Activated T-helper 2 cell treated with anti-CD3 and anti-CD28 coated beads, Interferon-gamma antibody, Interleukin-2, Interleukin-4, amounts not matched to agents 10 μg/mL and 5 μg/mL and 100 μg/mL, durations not matched to agents 14 hours and 24 hours and 36 hours (primary cell): Measurements from ENCODE around the gene AAK1. TPM values are rescaled to one million over a fixed set of nuclear protein-coding genes. Genes with fewer than 3 reads are reported as not detected.
"Not testable (repeated sequence)": the region's sequence is repeated elsewhere in the genome, so short reads cannot be mapped to it uniquely, and the experiment has no call there.

ENCODE experiments used
- DNase-seq: peaks from one replicate; pipeline ENCODE4 v3.0.0; 2021; ENCODE audit warnings: low spot score
- H3K27ac Mint-ChIP-seq: one replicate; pipeline ENCODE4 v1.8.0; 2021; ENCODE audit warnings: mixed read lengths
- H3K27me3 Mint-ChIP-seq: one replicate; pipeline ENCODE4 v1.8.0; 2021; ENCODE audit warnings: low read depth, mixed read lengths
- H3K36me3 Mint-ChIP-seq: one replicate; pipeline ENCODE4 v1.8.0; 2021; ENCODE audit warnings: low read depth, mixed read lengths
- H3K4me1 Mint-ChIP-seq: one replicate; pipeline ENCODE4 v1.8.0; 2021; ENCODE audit warnings: low read depth, mixed read lengths
- H3K4me3 Mint-ChIP-seq: one replicate; pipeline ENCODE4 v1.8.0; 2021; ENCODE audit warnings: low read depth, mild to moderate bottlenecking, moderate library complexity, mixed read lengths
- H3K9me3 Mint-ChIP-seq: one replicate; pipeline ENCODE4 v1.8.0; 2021; ENCODE audit warnings: mixed read lengths
- intact Hi-C: fragments of 100-400 bp; cut with micrococcal nuclease; formaldehyde crosslinking; loops from one replicate; pipeline ENCODE4 v1.15.1; 2023
- total RNA-seq: library from RNA; stranded (reverse); gene quantifications from 2 replicates; pipeline ENCODE4 v1.2.3, GENCODE V29; 2022

Gene AAK1
- total RNA-seq, 1 donor from 2014 or later, result 108 TPM

DNA sequence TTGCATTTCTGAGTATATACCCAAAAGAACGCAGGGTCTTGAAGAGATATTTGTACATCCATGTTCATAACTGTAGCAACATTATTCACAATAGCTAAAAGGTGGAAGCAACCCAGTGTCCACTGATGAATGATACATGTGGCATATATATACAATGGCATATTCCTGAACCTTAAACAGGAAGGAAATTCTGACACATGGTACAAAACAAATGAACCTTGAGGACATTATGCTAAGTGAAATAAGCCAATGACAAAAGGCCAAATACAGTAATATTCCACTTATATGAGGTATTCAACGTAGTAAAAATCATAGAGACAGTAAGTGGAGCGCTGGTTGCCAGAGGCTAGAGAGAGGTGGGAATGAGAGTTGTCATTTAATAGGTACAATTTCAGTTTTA is 8.1 kb downstream of the AAK1 start:
- DNase-seq, result no peak
- Mint-ChIP-seq H3K9me3 (no peaks in the 10 kb centered on the region), H3K4me1 (peaks cover 67% of the 10 kb centered on the region), H3K4me3 (no peak overlapping the region), H3K36me3 (peaks cover 62% of the 10 kb centered on the region), H3K27me3 (no peaks in the 10 kb centered on the region), H3K27ac (no peak overlapping the region)
- intact Hi-C loops, result no loop called here

DNA sequence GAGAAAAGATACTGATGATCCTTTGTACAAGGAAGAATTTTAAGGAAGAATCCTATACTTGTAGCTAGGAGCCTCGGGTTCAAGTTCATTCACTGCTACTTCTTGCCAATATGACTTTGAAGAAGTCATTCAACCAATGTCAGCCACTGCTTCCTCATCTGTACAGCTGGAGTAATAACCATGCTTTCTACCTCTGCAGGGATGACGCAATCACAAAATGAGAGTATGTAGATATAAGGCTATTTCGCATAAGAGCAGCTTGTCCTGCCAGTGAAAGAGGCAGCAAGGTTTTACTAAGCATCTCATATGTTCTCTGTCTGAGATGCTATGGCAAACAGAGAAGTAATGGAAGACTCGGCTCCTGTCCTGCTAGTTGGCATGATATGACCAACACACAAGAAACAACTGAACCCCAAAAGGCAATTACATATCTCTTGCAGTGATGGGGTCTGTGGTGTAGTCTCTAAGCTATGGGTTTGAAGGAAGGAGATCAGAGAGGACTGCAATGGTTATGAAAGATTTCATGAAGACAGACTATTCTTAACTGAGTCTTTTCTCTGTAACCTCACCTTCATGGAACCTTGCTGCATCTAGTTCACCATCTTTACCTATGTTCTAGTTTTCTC is 9.2 kb downstream of the AAK1 start:
- Mint-ChIP-seq H3K4me3 (no peak overlapping the region), H3K27me3 (no peaks in the 10 kb centered on the region), H3K36me3 (peaks cover 52% of the 10 kb centered on the region), H3K27ac (peak overlapping the region; percentile 51), H3K4me1 (peaks cover 58% of the 10 kb centered on the region), H3K9me3 (no peaks in the 10 kb centered on the region)
- DNase-seq, result no peak
- intact Hi-C loops, result no loop called here

DNA sequence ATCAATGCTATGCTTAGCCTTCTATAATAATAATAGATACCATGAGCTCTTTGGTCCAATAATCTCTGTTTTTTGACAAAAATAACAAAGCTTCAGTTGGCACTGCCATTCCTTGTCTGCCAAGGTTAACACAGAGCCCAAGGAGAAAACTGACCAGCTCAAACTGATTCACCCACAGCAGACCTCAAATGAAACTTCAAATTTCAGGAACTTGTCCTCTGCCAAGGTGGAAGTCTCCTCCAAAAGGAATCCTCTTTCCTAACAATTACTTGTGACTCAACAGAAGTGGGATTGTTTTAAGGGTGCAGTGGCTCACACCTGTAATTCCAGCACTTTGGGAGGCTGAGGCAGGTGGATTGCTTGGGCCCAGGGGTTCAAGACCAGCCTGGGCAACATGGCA is 12.1 kb downstream of the AAK1 start:
- H3K9me3 Mint-ChIP-seq, result no peaks in the 10 kb centered on the region

DNA sequence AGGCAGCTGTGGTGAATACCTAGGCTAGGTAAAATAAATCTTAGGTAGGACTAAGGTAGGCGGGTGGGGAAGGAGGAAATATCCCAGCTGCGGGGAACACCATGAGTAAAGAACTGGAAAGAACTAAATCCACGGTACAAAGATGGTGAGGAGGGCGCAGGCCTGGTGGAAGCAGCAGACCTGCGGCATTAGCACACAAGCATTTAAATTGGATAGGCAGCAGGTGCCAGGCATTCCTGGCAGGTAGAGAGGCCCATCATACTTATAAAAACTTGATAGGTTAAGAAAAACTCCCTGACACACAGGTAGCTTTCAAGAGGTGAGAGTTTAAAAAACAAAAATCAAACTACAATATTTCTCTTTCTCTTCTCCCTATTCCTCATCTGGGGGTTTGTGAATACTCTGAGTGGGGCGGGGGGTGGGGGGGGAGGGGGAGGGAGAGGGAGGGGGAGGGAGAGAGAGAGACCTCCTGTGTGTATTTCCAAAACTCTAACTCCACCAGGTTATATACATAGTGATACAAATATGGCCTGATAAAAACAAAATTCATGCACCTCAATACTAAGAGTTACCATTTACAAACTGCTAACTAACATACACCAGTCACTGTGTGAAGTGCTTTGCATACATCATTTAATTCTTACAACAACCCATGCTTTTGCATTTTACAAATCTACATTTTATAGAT is 13.5 kb downstream of the AAK1 start:
- intact Hi-C loops, result loop anchor here (5.0 kb wide), 1 partner anchor 82 kb away; no protein-coding TSS in a partner anchor
- H3K27ac Mint-ChIP-seq, result peak overlapping the region; percentile 15
- no peak overlapping the region for H3K4me3 Mint-ChIP-seq

More for the DNA sequence above, 12.1 kb downstream of the AAK1 start:
- Mint-ChIP-seq H3K27me3 (no peaks in the 10 kb centered on the region), H3K27ac (no peak overlapping the region), H3K4me3 (no peak overlapping the region), H3K4me1 (peaks cover 35% of the 10 kb centered on the region), H3K36me3 (peaks cover 33% of the 10 kb centered on the region)
- intact Hi-C loops, result no loop called here
- DNase-seq, result no peak

DNA sequence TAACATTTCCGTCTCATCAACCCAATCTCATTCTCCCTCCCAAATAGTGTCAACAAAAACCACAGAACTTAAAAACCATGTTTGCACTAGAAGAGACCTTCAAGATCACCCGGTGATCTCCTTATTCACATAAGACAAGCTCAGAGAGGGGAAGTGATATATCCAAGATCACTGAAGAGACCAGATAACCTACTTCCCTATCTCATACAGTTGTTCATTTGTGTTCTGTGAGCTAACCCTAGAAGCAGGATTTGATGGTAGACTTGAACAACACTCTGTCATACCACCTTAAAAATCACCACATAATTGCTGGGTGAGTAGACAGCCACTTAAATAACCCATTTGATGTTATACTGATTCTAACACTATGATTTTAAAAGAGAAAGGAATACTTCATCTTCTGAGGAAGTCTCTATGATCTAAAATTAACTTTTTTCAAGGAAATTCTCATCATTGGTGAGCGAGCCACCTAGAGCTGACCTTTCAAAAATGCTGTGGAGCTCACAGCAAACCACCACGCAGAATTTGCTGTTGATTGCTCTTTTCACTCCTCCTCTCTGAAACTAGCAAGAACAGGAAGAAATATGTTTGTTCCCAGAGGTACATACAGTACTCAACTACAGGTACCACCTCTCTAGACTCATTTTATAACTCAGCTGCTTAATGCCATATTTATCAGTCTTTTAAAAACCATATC is 15.1 kb downstream of the AAK1 start:
- H3K4me1 Mint-ChIP-seq, result peaks cover 22% of the 10 kb centered on the region
- no peaks in the 10 kb centered on the region for H3K27me3 Mint-ChIP-seq
- no peak overlapping the region for H3K4me3 Mint-ChIP-seq
- no peak for DNase-seq
- intact Hi-C loops, result loop anchor here (1.0 to 5.0 kb wide), 3 partner anchors 9 to 84 kb away; no protein-coding TSS in a partner anchor
- no peaks in the 10 kb centered on the region for H3K9me3 Mint-ChIP-seq
- H3K36me3 Mint-ChIP-seq, result peaks cover 19% of the 10 kb centered on the region
- H3K27ac Mint-ChIP-seq, result no peak overlapping the region

More for the DNA sequence above, 13.5 kb downstream of the AAK1 start:
- H3K36me3 Mint-ChIP-seq, result peaks cover 27% of the 10 kb centered on the region
- no peaks in the 10 kb centered on the region for H3K9me3 Mint-ChIP-seq
- peaks cover 27% of the 10 kb centered on the region for H3K4me1 Mint-ChIP-seq
- DNase-seq, result no peak
- no peaks in the 10 kb centered on the region for H3K27me3 Mint-ChIP-seq

DNA sequence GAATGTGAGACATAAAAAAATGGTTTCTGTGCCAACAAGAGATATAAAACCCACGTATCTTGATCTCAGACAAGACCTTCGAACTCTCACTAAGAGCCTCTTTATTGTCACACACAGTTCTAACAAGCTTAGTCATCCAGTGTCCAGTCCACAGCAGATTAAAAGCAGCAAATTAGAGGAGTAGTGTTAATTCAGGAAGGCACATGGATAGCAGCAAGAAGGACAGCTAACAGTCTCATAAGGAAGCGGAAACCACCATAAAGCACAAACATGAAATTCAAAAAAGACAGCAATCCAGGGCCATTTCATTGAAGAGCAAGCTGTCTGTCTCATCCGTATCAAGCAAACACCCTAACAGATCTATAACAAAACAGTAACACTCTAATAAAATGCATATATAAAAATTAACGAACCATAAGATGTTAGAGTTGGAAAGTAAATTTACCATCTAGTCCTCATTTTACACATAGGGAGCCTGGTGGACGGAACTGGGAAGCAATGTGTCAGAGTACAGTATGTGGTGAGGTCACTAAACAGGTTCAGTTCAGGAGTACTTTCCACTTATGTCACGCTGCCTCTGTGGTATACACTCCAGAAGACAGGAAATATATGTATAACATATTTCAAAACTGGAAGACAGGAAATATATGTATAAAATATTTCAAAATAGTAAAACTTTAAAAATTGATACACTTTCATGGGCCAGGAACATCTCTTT is 18.3 kb downstream of the AAK1 start:
- no peaks in the 10 kb centered on the region for H3K9me3 Mint-ChIP-seq
- DNase-seq, result no peak
- H3K36me3 Mint-ChIP-seq, result peaks cover 14% of the 10 kb centered on the region
- H3K27ac Mint-ChIP-seq, result no peak overlapping the region
- intact Hi-C loops, result loop anchor here (1.0 to 5.0 kb wide), 2 partner anchors 25 to 87 kb away; no protein-coding TSS in a partner anchor
- peaks cover 15% of the 10 kb centered on the region for H3K4me1 Mint-ChIP-seq
- H3K4me3 Mint-ChIP-seq, result no peak overlapping the region
- H3K27me3 Mint-ChIP-seq, result no peaks in the 10 kb centered on the region

DNA sequence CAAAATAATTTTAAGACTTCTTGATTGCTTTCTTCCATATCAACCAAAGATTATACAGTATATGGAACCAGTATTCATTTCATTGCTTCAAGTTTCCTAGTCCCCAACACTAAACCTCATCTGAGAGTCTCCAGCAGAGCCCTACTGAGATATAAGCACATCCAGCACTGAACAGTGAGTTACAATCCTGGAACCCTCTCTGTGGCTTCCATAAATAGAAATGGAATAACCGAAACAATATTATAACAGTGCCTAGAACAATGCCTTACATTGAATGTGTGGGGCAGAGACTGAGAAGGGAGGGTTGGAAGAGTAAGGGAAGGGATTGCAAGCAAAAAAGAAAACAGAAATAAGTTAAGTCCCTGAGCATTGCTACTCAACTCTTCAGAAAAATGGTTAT is 18.9 kb downstream of the AAK1 start:
- no peak overlapping the region for H3K27ac Mint-ChIP-seq

DNA sequence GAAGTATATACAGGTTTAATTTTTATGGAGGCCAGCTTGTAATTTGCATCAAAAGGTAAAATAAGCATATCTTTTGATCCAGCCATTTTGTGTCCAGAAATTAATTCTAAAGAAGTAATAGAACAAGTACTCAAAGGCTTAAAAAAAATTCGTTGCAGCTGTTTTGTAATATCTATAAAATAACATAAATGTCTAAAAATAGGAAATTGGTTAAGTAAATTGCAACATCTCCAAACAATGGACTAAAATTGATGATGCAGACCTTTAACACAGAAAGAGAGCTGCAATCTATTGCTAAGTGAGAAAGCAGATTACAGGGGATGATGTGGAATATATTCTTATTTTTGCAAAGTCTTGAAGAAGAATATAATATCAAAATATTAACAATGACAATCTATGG is 19.4 kb downstream of the AAK1 start:
- H3K4me1 Mint-ChIP-seq, result peaks cover 15% of the 10 kb centered on the region
- no peaks in the 10 kb centered on the region for H3K27me3 Mint-ChIP-seq
- peaks cover 14% of the 10 kb centered on the region for H3K36me3 Mint-ChIP-seq
- intact Hi-C loops, result no loop called here
- H3K27ac Mint-ChIP-seq, result no peak overlapping the region
- H3K4me3 Mint-ChIP-seq, result no peak overlapping the region
- H3K9me3 Mint-ChIP-seq, result no peaks in the 10 kb centered on the region
- no peak for DNase-seq

More for the DNA sequence above, 18.9 kb downstream of the AAK1 start:
- intact Hi-C loops, result loop anchor here (1.0 to 5.0 kb wide), 2 partner anchors 24 to 88 kb away; no protein-coding TSS in a partner anchor
- no peak for DNase-seq
- Mint-ChIP-seq H3K4me3 (no peak overlapping the region), H3K36me3 (peaks cover 14% of the 10 kb centered on the region), H3K27me3 (no peaks in the 10 kb centered on the region), H3K9me3 (no peaks in the 10 kb centered on the region), H3K4me1 (peaks cover 15% of the 10 kb centered on the region)

DNA sequence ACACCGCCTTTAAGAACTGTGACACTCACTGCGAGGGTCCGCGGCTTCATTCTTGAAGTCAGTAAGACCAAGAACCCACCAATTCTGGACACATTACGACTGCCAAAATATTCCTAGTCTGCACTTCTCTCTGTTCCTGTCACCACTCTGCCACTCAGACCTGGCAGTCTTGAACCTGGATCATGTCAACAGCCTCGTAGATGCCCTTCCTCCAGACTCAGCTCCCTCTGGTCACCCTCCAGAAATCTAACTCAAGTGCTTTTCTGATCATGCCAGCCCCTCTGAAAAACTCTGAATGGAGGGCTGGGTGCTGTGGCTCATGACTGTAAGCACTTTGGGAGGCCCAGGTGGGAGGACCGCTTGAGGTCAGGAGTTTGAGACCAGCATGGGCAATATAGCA is 20.3 kb downstream of the AAK1 start:
- no peak for DNase-seq
- Mint-ChIP-seq H3K27ac (no peak overlapping the region), H3K9me3 (no peaks in the 10 kb centered on the region), H3K27me3 (no peaks in the 10 kb centered on the region), H3K4me1 (peaks cover 15% of the 10 kb centered on the region), H3K4me3 (no peak overlapping the region), H3K36me3 (peaks cover 14% of the 10 kb centered on the region)
- intact Hi-C loops, result no loop called here

DNA sequence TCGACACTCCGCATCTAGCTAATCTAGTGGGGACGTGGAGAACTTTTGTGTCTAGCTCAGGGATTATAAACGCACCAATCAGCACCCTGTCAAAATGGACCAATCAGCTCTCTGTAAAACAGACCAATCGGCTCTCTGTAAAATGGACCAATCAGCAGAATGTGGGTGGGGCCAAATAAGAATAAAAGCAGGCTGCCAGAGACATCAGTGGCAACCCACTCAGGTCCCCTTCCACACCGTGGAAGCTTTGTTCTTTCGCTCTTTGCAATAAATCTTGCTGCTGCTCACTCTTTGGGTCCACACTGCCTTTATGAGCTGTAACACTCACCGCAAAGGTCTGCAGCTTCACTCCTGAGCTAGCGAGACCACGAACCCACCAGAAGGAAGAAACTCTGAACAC is 20.7 kb downstream of the AAK1 start:
- H3K4me3 Mint-ChIP-seq, intact Hi-C loops, H3K9me3 Mint-ChIP-seq, DNase-seq, H3K27me3 Mint-ChIP-seq: not testable (repeated sequence)
- Mint-ChIP-seq H3K4me1 (peaks cover 15% of the 10 kb centered on the region), H3K27ac (peak overlapping the region; percentile 25), H3K36me3 (peaks cover 14% of the 10 kb centered on the region)

DNA sequence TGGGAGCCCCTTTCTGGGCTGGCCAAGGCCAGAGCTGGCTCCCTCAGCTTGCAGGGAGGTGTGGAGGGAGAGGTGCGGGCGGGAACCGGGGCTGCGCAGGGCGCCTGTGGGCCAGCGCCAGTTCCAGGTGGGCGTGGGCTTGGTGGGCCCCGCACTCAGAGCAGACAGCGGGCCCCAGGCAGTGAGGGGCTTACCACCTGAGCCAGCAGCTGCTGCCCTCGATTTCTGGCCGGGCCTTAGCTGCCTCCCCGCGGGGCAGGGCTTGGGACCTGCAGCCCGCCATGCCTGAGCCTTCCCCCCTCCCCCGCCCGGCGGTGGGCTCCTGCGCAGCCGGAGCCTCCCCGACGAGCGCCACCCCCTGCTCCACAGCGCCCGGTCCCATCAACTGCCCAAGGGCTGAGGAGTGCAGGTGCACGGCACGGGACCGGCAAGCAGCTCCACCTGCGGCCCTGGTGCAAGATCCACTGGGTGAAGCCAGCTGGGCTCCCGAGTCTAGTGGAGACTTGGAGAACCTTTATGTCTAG is 21.5 kb downstream of the AAK1 start:
- H3K4me1 Mint-ChIP-seq, result peaks cover 15% of the 10 kb centered on the region
- DNase-seq, H3K27me3 Mint-ChIP-seq, H3K9me3 Mint-ChIP-seq, H3K27ac Mint-ChIP-seq, intact Hi-C loops, H3K4me3 Mint-ChIP-seq: not testable (repeated sequence)
- peaks cover 14% of the 10 kb centered on the region for H3K36me3 Mint-ChIP-seq

DNA sequence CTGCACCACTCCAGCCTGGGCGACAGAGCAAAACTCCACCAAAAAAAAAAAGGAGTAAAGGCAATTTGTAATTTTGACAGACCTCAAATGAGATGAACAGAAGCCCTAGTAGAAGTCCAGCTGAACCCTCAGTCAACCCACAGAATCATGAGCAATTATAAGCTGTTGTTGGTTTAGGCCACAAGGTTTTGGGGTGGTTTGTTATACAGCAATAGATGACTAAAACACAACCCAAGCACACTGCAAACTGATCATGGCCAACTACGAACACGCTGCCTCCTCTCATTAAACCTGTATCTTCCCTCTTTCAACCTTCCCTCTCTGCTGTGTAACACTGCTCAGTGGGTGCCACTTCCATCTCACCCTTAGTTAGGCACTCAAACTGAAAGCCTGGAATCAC is 22.1 kb downstream of the AAK1 start:
- DNase-seq, result no peak
- intact Hi-C loops, result no loop called here
- peaks cover 18% of the 10 kb centered on the region for H3K36me3 Mint-ChIP-seq
- H3K27me3 Mint-ChIP-seq, result no peaks in the 10 kb centered on the region
- peaks cover 15% of the 10 kb centered on the region for H3K4me1 Mint-ChIP-seq
- peak overlapping the region; percentile 58 for H3K27ac Mint-ChIP-seq
- H3K4me3 Mint-ChIP-seq, result no peak overlapping the region
- no peaks in the 10 kb centered on the region for H3K9me3 Mint-ChIP-seq
